Effector CD8-positive, alpha-beta T cell (primary cell): ENCODE measurements around the gene VAV2.

ENCODE experiments used
- DNase-seq: peaks from one replicate; lab custom pipeline; 2025; lab: John Stamatoyannopoulos, UW

Gene VAV2

DNA sequence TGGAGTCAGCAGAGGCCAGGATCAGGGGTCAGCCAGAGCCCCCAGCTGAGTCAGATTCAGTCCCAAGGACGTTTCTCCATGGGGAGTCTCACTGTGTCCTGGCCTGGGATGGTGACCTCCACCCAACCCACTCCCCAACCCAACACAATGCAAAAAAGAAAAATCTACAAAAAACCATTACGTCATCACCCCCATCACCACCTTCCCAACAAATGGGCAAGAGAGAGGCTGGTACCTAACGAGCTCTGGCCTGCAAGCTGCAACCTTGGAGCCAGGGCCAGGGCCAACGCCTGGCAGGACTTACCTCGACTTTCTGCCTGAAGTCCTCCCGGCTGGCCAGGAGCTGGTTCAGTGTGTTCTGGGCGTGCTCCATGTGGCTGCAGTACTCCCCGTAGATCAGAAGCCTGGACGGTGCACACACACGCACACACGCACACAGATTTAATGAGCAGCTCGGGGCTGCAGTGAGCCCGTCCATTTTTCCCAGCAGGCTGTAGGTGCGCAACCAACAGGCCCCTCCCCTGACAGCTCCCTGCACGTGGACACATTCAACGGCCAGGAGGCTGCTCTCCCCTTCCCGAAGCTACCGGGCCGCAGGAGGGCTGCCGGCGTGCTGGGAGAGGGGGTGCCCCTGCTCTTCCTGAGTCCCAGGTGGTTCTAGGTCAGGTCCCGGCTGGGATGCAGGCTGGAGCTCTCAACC, 194.6 kb downstream of the VAV2 start:
- no peak for DNase-seq

DNA sequence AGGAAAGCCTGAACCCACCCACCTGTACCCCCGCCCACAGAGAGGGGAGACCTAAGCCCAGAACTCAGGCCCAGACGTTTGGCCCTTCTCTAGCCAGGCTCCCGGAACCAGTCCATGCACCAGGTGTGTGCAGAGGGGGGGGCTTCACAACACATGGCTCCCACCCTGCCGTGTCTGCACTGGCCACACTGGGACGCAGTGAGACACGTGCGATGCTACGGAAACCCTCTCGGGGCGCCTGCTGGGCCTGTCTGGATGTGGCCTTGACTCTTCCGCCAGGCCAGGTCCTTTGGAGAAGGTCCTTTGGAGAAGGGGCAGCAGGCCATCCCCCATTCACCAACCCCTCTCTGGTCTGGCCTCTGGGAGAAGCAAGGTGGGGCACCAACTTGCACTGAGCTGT, 195.6 kb downstream of the VAV2 start:
- DNase-seq = no peak

DNA sequence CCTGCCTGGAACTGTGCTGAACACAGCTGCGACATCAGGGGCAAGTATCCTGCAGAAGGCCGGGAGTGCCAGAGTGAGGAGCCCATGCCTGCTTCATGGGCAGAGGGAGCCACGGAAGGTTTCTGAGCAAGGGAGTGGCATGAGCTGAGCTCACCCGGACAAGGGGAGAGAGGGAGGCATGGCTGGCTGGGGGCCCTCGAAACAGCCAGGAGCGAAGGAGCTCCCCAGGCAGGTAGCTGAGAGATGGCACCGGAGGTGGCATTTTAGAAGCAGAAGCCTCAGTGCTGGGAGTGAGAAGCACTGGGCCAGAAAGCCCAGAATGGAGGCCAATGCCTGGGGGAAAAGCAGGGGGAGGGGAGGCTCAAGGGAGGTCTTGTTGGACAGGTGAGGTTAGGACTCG, 197.1 kb downstream of the VAV2 start:
- no peak for DNase-seq

DNA sequence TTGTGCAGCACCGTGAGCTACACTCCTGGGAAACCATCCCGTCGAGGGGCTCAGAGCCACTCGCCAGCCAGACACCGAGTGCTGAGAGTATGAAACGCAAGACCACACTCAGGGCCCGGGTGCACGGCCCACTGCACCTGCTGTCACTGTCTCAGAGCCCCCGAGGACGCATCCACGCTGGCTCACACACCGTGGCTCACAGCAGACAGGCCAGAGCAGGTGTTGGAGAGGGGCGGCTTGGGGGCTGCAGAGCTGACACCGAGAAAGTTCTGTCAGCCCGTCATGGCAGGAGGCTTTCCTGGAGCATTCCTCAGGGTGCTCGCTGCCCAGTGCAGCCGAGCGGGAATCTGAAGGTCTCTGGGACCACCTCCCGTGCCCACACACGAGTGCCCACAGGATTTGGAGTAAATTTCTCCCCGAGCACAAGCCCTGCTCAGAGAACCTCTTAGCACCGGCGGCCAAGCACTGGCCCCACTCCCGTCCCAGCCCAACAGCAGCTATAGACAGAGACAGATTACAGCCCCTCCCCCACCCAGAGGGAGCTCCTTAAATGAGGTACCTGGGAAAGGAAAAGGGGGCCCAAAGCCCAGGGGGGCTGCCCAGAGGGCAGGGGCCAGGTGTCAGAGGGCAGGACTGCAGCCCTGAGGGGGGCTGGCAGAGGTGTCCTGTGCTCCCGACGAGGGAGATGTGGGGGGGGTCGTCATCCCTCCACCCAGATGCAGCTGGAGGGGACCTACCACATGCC, 197.9 kb downstream of the VAV2 start:
- DNase-seq = no peak

DNA sequence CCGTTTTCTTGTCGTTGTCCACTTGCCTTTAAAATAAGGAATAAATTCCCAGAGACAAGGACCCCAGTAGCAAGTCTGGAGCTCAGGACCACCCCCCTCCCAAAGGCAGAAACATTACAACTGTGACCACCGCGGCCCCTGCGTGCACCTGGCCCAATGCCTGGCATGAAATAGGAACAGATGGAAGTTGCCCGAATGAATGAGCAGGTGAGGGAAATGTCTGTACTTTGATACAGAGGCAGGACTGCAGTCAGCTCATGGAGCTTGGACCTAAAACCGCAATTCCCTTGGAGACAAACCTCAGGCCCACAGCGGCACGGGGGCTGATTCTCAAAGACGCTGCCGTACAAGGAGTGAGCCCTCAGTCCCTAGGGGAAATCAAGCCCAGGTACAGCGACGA, 198.7 kb downstream of the VAV2 start:
- DNase-seq = no peak

DNA sequence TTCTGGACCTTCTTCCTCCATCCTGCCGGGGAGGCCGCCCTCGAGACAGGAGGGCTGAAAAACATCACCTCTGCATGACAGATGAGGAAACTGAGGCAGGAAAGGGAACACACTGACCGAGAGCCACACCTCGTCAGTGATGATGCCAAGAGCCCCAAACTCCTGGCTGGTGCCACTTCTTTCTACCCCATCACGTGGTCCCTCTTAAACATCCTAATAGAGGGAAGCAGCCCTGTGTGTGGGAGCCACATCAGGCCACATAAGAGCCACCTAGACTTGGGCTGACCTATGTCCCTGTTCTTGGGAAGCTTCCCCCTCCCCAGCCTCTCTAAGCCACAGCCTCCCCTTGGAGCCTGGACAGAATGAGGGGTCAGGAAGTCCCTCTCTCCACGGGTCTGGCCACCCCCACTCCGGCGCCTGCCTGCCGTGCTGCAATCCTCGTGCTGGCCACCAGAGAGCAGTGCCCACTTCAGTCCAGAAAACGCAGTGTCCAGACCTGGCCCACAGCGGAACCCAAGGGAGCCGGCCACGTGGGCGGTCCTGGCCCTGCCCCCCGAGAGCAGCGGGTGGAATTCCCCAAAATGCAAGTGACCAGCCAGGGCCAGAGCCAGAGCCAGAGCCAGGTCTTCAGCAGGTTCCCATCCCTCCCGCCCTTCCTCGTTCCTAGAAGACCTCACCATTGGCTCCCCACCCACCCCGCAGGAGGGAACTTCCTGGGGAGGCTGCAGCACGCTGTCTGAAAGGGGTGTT, 199.2 kb downstream of the VAV2 start:
- peak; percentile 15 for DNase-seq

DNA sequence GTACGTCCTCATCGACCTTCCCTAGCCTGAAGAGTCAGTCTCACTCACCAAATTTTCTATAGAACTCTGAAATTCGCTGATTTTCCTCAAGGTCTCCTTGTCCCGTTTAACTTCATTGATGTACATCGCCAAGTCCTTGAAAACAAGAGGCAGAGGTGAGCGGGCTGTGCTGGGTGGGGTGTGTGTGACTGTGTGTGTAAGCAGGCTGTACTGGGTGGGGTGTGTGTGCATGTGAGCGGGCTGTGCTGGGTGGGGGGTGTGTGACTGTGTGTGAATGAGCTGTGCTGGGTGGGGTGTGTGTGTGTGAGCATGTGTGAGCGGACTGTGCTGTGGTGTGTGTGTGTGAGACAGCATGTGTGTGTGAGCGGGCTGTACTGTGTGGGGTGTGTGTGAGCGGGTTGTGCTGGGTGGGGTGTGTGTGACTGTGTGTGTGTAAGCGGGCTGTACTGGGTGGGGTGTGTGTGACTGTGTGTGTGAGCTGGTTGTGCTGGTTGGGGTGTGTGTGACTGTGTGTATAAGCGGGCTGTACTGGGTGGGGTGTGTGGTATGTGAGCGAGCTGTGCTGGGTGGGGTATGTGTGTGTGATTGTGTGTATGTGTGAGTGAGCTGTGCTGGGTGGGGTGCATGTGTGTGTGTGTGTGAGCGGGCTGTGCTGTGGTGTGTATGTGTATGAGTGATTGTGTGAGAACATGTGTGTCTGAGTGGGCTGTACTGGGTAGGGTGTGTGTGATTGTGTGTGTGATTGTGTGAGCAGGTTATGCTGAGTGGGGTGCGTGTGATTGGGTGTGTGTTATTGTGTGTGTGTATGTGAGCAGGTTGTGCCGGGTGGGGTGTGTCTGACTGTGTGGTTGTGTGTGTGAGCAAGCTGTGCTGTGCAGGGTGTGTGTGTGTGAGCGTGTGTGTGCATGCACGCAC, 200.1 kb downstream of the VAV2 start:
- DNase-seq = no peak

DNA sequence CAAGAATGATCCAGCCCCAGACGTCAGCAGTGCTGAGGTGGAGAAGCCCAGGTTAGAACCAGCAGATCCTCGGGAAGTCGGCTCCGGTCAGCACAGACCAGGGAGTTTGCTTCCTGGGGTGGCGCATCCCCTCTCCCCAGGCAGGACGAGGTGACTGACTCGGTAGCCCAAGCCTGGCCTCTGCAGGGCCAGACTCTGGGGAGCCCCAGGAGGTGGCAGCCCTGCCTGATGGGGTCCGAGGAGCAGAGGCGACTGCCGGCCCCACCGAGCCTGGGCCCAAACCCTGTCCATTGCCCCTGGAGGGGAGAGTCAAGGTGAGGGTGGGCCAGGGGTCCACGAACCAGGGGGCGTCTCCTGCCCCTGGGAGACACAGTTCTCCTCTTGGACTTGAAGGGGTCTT, 201.1 kb downstream of the VAV2 start:
- no peak for DNase-seq

DNA sequence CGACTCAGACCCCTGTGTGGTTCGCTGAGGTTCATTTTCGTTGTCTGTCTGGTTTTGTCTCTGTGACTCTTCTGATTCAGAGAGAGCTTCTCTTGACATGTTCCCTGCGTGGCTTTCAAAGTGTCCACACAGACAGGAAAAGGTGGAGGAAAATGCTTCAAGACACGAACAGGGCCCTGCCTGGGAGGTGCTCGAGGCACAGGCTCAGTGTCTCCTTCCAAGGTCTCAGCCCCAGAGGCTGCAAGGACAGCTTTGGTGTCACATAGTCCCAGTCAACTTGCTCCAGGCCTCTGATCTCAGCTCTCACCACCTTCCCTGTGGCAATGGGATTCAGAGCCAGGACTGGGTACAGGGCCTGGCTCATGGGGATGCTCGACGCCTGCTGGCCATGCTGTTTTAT, 202.3 kb downstream of the VAV2 start:
- no peak for DNase-seq

DNA sequence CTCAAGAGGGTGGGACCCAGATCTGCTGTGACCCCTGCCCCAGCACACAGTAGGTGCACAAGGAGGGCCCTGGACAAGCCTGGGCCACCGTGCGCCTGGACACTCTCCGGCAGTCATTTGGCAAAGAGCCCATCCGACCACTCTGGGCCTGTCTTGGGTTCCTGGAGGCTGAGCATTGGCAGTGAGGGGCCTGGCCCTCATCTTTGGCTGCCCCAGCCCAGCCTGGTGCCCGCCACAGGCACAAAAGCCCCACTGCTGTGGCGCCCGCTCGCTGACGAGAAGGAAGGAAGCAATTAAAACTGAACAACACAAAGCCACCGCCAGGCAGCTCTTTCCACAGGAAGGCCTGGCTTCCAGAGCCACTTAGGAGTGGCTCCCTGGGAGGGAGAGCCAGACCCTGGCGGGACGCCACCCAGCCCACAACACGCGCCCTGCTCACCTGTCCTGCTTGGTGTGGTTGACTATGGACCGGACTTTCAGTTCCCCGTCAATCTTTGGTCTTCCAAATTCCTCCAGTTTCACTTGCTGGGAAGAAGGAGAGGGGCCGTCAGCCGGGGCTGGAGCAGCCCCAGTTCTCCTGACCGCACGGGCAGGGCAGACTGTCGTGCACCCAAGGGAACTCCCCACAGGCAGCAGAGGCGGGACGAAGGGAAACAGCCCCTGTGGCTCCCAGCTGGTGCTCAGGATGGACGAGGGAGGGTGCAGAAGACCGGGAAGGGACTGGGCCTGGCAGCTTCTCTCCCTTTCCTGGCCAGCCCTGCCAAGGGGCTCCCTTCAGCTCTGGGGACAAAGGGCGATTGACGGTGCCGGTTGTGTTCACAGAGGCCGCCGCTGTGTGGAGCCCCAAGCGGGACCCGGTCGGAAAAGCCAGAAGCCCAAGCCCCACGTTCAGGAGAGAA, 203.1 kb downstream of the VAV2 start:
- DNase-seq = no peak

DNA sequence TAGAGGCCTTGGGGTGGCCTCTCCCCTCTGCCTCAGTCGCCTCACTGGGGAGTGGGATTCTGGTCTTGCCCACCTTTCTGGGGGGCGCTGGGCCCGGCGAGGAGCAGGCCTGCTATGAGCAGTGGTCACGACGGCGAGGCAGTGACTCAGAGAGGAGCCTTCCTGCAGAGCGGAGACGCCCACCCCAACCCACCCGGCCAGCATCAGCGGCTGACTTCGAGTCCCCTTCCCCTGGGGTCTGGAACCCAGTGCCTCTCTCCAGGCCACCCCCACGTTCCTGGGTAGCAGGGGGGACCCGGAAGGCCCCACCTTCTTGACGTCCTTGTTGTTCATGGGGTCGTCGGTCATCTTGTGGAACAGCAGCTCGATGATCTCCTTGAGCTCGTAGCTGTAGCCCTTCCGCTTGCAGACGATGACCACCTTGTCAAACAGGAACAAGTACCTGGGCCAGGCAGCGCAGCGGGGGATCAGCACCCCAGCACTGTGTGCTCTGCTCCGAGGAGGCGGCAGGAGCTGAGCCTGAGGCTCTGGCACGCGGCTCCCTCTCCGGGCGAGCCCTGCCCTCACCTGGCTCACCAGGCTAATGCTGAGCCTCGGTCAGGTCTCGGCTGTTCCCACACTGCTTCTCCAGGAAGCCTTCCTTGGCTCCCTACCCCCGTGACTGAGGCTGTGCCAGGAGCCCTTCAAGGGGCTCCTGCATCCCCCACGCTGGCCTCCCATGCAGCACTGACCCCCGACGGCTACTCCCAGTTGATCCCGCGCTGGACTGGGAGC, 203.9 kb downstream of the VAV2 start:
- no peak for DNase-seq

DNA sequence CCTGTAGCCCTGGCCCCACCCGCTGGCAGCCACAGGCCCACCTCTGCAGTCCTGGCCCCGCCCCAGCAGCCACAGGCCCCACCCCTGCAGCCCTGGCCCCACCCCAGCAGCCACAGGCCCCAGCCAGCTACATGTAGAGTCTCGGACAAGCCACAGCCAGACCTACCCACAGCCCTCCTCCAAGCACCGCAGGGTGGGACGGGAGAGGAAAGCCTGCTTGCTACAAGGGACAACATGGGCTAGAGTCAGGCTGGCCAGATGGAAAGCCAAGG, 204.4 kb downstream of the VAV2 start:
- DNase-seq = no peak

DNA sequence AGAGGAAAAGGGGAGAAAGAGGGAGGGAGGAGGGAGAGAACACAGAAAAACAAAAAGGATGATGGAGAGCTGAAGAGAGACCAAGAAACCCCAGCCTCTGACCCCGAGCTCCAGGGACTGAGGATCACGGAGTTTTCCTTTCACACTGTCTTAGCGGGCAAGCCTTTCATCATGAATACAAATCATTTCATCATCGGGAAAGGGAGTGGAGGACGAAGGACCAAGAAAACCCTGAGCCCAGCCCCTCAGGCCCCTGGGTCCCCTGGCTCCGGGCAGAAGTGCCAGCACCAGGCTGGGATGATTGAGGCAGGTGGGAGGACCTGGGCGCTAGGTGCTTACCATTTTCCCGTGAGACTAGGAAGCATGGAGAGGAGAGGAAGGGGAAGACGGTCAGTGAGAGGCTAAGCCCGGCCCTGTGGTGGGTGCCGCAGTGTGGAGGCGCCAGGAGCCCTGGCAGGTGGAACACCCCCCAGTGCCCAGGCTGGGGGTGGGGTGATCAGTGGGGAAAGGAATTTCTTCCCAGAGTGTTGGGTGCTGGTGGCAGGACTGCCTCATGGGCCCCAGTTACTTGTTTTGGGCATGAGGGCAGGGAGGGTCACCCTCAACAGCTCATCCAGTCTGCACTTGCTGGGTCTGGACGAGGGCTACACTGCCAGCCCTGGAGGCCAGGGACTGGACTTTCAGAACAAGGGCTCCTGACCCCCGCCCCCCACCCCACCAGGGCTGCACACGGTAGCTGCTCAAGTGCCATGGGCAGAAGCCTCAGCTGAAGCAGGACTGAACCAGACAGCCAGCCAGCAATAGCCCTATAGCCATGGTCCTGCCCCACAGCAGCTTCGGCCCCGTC, 205.0 kb downstream of the VAV2 start:
- no peak for DNase-seq

DNA sequence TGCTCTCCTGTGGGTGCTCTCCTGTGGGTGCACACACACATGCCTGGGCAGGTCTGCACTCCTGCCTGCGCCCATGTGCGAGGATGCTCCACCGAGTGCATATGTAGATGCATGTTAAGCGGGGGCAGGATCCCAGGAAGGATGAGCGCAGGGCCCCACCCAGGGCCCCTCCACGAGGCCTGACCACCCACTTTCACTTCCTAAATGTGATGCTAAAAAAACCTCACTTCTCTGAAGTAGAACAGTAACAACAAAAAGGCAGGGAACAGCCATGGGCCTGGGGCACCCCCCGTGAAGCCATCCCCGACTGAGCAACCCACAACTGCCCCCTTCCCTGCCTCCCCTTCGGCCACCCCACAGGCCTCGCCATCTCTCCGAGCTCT, 205.8 kb downstream of the VAV2 start:
- no peak for DNase-seq

DNA sequence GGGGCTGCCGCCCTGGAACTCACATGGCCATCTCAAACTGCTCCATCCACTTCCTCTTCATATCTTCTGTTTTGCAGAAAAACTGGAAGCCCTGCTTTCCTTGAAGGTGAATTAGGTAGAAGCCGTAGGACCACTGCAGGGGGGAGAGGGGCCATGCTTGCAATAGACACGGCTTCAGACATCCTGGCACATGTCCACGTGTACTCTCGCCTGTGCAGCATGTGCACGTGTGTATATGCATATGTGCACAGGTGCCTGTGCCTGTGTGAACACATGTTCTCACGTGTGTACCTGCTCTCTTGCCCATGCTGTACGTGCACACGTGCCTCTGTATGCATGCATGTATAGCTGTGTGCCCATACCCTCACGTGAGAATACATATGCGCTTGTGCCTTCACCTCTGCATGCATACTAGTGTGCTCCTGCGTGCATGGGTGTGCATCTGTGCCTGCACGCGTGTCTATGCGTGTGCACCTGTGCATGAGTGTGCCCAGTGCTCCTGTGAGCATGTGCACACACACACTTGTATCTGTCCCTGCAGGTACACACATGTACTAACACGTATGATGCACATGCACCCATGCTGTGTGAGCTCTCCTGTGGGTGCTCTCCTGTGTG, 206.3 kb downstream of the VAV2 start:
- DNase-seq = no peak

DNA sequence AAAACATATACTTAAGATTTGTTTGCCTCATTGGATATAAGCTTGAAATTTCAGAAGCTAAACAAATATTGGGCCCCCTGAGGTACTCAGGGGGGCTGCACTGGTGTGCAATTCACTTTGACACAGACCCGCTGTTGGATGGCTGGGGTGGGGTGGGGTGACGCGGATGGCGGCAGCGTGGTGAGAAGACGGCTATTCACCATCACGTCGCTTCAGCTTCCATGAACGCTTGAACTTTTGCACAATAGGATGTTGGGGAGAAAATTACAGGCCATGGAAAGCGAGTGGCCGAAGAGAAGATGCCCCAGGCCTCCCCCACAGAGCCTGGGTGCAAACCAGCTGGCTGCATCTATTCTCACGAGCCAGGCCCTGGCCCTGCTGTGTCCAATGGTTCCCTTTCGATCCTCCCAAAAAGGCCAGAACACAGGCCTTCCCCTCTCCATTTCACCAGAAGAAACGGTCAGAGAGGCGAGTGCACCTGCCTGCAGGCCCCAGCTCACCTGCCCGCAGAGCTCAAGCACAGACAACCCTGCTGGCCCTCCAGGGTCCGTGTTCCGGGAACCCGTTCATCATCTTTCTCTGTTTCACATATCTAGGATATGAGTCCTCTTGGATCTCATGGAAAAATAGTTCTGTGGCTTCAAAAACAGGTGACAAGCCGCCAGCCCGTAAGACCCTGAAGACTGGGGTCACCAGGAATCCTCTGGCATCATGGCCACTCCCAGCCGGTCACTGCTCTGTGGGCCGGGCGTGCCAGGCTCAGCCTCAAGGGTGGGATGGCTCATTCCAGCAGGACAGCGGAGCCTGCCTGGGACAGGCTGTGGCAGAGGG, 207.2 kb downstream of the VAV2 start:
- no peak for DNase-seq

DNA sequence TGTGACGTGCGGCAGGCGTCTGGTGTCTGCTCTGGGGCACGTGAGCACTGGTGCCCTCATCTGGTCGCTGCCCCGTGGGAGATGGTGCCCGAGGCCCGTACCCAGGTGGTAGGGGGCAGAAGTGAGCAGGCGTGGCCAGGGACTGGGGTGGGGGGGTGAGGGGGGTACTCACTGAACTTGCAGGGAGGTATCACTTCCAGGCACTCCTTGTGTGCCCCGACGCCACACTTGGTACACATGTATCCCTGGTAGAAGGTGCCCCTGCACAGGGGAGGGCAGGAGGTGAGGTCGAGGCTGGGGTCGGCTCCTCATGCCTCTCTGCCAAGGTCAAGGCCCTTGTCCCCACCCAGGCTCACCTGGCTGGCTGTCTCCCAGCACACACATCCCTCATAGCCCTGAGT, 208.8 kb downstream of the VAV2 start:
- no peak for DNase-seq
